DMS114 treated with DMSO at 0.1 percent for 48 hours (cell line): ENCODE results near the gene DNM1L.
A peak's percentile ranks its signal among the peaks of the same experiment; 100 is the strongest.

ENCODE experiments used
- DNase-seq: peaks from one replicate; lab custom pipeline; 2025; ENCODE audit not compliant: unreplicated experiment; lab: John Stamatoyannopoulos, UW

The DNM1L gene

DNA sequence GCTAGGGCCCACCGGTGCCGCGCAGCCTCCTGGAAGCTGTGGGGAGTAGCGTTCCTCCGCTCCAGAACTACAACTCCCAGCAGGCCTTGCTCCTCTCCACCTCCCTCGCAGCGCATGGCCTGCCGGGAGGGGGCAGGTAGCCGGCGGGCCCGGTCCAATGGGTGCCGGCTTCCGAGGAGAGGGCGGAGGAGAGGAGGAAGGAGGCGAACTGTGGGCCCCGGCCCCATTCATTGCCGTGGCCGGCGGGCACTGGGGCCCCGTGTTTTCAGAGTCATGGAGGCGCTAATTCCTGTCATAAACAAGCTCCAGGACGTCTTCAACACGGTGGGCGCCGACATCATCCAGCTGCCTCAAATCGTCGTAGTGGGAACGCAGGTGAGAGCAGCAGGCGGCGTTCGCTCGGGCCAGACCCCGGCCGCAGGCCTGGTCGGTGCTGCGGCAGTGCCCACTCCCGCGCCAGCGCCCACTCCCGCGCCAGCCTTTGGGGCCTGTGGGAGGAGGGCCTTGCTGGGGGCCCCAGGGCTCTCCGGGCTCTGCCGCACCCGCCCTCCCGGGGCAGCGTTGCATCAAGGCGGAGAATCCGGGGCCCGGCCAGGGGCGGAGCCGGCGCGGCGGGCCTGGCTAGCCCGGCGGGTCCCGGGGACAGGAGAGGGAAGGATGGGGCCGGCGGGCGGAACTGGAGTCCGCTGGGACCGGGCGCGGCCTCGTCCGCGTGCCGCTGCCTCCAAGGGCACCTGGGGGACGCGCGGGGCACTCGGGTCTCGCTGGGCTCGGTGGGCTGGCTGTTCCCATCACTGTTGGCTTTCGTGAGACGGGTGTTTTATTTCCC lies at the start of gene DNM1L:
Gene DNM1L, plus strand, starts transcription at position 211 of the 829 bp plus-strand sequence. Its CDS starts 63 bp downstream, at position 274.
- peak; percentile 96 for DNase-seq

- DNase-seq, result no peak
Measured at GRCh38 chr12:32641287-32641901, 37.7 kb upstream of the DNM1L start.

- DNase-seq, result no peak
Measured at GRCh38 chr12:32644431-32644830, 34.7 kb upstream of the DNM1L start.

GRCh38 chr12:32647275-32647674 lies 31.8 kb upstream of the DNM1L start:
- DNase-seq, result no peak

GRCh38 chr12:32650508-32650907 lies 28.6 kb upstream of the DNM1L start:
- no peak for DNase-seq

GRCh38 chr12:32651151-32651955 lies 27.7 kb upstream of the DNM1L start:
- no peak for DNase-seq

GRCh38 chr12:32651956-32652210 lies 27.2 kb upstream of the DNM1L start:
- no peak for DNase-seq

DNA sequence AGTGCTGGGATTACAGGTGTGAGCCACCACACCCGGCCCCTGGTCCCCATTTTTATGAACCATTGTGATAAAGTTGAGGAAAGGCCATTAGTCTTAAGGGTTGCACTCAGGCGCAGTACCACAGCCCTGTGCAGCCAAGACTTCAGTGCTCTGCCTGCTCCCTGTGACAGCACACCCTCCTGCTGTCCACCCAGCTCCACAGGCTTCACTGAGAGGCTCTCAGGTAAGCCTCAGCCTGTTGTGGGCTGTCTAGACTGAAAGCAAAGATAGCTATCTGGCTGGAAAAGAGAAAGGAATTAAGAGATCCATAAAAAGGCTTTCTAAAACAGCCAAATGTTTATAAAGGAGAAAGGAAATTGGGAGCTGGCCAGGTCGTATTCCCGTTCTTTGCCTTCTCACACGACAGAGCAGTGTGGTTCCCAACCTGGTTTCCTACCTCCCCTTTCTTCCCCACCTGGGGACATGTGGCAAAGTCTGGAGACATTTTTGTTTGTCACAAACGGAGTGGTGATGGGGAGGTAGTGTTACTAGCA lies 19.1 kb upstream of the DNM1L start:
- DNase-seq, result no peak

DNA sequence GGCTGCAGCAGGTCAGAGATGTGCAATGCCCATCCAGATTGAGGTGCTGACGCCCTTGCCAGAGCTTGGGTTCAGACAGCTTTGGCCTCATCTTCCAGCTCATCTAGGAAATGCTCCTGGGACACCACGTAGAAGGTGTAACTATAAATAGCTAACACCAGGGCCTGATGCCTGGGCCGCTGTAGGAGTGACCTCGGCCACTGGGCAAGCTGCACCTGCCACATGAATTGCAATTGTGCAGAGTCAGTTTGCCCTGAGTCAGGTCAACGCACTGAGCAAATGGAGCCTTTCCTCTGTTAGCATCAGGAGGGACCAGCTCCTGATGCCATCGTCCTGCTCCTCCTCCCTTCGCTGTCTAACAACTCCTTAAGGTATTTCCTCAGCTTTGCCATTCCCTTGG lies 17.4 kb upstream of the DNM1L start:
- DNase-seq, result no peak

DNA sequence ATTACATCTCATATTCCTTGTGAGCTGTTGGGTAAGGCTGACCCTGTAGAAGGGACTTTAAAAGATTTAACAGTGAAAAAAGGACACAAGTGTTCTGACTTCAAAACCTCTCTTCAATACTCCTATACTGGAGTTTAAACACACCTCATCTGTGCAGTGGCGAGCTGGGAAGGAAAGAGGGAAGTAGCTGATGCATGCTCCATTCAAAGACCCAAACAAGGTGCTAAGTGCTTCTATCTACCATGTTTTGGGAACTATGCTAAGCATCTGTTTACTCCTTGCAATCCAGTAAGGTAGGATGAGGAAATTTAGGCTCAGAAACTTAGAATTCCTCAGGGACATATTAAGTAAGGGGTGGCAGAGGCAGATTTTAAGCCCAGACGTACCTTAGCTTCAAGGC lies 16.4 kb upstream of the DNM1L start:
- no peak for DNase-seq

GRCh38 chr12:32666018-32666417 lies 13.1 kb upstream of the DNM1L start:
- DNase-seq, result no peak

- DNase-seq, result no peak
Measured at GRCh38 chr12:32669584-32669983, 9.5 kb upstream of the DNM1L start.

GRCh38 chr12:32671930-32672780 lies 6.9 kb upstream of the DNM1L start:
- DNase-seq, result peak; percentile 66

DNA sequence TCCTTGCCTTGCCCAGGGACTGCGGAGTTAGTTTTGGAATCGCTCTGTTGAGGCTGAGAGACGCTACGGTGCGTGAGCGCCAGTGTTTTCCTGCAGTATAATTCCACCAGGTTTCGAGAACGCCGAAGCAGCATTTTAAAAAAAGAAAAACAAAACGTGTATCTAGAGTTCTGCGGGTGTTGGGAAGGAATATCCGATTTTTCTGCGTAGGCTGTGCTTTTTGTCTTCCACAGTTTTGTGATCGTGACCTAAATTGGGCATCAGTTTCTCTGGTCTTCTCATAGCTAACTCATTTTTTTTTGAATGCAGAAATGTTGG lies 778 bp downstream of the DNM1L start:
- no peak for DNase-seq

- DNase-seq, result no peak
Measured at GRCh38 chr12:32680787-32681186, 1.7 kb downstream of the DNM1L start.

DNA sequence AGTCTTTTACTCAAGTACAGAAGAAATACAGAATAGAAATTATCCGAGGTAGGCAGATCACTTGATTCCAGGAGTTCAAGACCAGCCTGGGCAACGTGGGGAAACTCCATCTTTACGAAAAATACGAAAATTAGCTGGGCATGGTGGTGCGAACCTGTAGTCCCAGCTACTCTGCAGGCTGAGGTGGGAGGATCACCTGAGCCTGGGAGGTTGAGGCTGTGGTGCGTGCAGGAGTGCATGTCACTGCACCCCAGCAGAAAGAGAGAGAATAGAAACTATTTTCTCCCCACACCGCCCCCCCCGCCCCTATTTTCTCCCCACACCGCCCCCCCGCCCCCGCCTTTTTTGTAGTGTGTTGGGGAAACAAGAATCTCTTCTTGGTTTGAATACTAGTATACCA lies 2.2 kb downstream of the DNM1L start:
- no peak for DNase-seq

GRCh38 chr12:32686340-32686739 lies 7.2 kb downstream of the DNM1L start:
- no peak for DNase-seq

DNA sequence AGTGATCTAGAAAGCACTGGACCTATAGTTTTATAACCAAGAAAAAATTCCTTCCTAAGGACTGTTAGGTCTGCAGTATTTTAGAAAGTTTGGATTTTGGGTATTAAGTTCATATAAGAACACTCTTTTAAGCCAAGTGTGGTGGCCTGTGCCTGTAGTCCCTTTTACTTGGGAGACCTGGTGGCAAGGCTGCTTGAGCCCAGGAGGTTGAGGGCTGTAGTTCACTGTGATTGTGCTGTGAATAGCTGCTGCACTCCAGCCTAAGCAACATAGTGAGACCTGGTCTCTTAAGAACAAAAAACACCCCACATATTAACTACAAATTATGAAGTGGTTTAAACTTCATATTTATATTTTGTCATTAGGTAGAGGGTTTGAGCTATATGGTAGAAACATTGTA lies 9.7 kb downstream of the DNM1L start:
- DNase-seq, result no peak

- DNase-seq, result no peak
Measured at GRCh38 chr12:32690927-32691326, 11.8 kb downstream of the DNM1L start.

DNA sequence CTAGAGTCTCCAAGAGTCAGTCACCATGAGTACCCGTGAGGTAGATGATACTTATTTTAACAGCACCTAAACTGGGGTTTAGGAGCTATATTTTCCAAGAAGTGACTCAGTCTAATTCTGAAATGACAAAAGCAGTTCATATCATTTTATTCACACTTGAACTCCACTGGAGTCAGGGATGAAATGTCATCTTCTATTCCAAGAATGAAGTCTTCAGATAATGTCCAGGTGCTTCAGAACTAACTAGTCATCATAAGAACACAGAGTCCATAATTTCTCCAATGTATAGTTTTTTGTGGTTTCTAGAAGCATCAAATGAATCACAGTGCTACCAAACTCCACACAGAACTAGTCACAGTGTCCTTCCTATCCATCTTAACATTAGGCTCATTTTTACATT lies 13.3 kb downstream of the DNM1L start:
- DNase-seq, result no peak

DNA sequence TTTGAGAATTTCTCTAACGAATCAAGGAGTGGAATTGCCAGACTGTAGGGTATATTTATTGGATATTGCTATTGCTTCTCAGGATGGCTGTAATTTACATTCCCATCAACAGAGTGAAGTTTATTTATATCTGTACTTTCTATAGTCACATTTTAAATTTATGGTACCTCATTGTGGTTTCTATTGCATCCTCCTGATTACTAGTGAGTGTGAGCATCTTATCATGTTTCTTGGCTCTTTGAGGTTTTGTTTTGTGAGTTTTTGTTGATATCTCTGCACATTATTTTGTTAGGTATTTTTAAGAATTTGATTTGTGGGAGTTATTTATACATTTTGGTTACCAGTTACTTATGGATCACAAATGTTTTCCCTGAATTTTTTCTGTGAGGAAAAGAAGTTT lies 13.9 kb downstream of the DNM1L start:
- no peak for DNase-seq
